Endothelial cell of umbilical vein (primary cell): ENCODE data around the gene SCP2. TPM values are rescaled to one million over a fixed set of nuclear protein-coding genes. Genes with fewer than 3 reads are reported as not detected.

Experiments
- BruUV-seq: library from RNA; stranded (reverse); fragments of 400-500 nt; replicated peaks from 2 replicates; lab custom pipeline; 2021; lab: Mats Ljungman, UMichigan
- CTCF ChIA-PET: fragments of 300-600, 350-600 bp; sonication (Branson Sonifier 250); formaldehyde crosslinking; loops from one replicate; lab custom pipeline; 2021; ENCODE audit warnings: antibody characterized with exemption, inconsistent platforms; lab: Charles Lee
- POLR2A ChIA-PET: fragments of 300-600, 350-600 bp; sonication (Branson Sonifier 250); formaldehyde crosslinking; loops from one replicate; lab custom pipeline; 2021; ENCODE audit warnings: antibody characterized with exemption, inconsistent platforms; lab: Charles Lee
- DNase-seq: peaks from one replicate; pipeline ENCODE4 v3.0.0-alpha.2; 2011; ENCODE audit warnings: low read depth, low spot score
- FAIRE-seq: peaks from 2 replicates; lab custom pipeline; 2011; peaks lifted over from hg19 to GRCh38; lab: Jason Lieb, UNC
- H2AFZ ChIP-seq: 2 replicates; pipeline ENCODE4 v1.6.0; 2012; ENCODE audit warnings: low read depth, low read length, control low read depth, inconsistent platforms
- H3K27ac ChIP-seq: 2 replicates; pipeline ENCODE4 v1.5.1; 2011; ENCODE audit warnings: low read depth, mild to moderate bottlenecking, control low read depth, low read length, moderate library complexity; ENCODE audit not compliant: insufficient read depth
- H3K27me3 ChIP-seq, 2 experiments: 2 replicates each; pipeline versions ENCODE4 v1.6.0 to v1.6.1; 2011; ENCODE audit warnings: low read length in 2 of 2, mixed read lengths in 1 of 2; ENCODE audit not compliant: control insufficient read depth in 2 of 2, insufficient read depth in 2 of 2
- H3K36me3 ChIP-seq, 2 experiments: 2 replicates in 1 of 2; 3 replicates in 1 of 2; pipeline ENCODE4 v1.5.1; 2011; ENCODE audit warnings: low read length in 2 of 2, mild to moderate bottlenecking in 1 of 2, moderate library complexity in 1 of 2; ENCODE audit not compliant: control insufficient read depth in 2 of 2, insufficient read depth in 2 of 2; ENCODE audit errors: extremely low read depth in 1 of 2
- H3K4me1 ChIP-seq: 3 replicates; pipeline ENCODE4 v1.5.1; 2011; ENCODE audit warnings: mild to moderate bottlenecking, low read length; ENCODE audit not compliant: control insufficient read depth, insufficient read depth; ENCODE audit errors: extremely low read depth
- H3K4me2 ChIP-seq: 2 replicates; pipeline ENCODE4 v1.6.1; 2011; ENCODE audit warnings: low read length, control low read depth, mixed read lengths; ENCODE audit not compliant: insufficient read depth
- H3K4me3 ChIP-seq, 3 experiments: fragments of 200-600 bp in 1 of 3; sonication (generic), shearing (Covaris generic) in 1 of 3; replicated peaks in 1 of 3; 2 replicates each; pipeline ENCODE4 v1.5.1; 2011 to 2016; ENCODE audit warnings: control low read depth in 3 of 3, low read length in 3 of 3, mild to moderate bottlenecking in 2 of 3, inconsistent platforms in 1 of 3, low read depth in 1 of 3, moderate library complexity in 1 of 3; ENCODE audit not compliant: insufficient read depth in 1 of 3
- H3K79me2 ChIP-seq: 2 replicates; pipeline ENCODE4 v1.6.0; 2012; ENCODE audit warnings: low read length, inconsistent platforms; ENCODE audit not compliant: control insufficient read depth, insufficient read depth
- H3K9ac ChIP-seq: replicated peaks from 2 replicates; pipeline ENCODE3; 2011; ENCODE audit warnings: low read length, control low read depth; ENCODE audit not compliant: insufficient read depth; ENCODE audit errors: extremely low read depth
- H3K9me1 ChIP-seq: replicated peaks from 3 replicates; pipeline ENCODE4 v1.6.0; 2011; ENCODE audit warnings: mild to moderate bottlenecking, low read length; ENCODE audit not compliant: control insufficient read depth, insufficient read depth; ENCODE audit errors: extremely low read depth
- H3K9me3 ChIP-seq: replicated peaks from 2 replicates; pipeline ENCODE4 v1.5.1; 2012; ENCODE audit warnings: low read length, inconsistent platforms; ENCODE audit not compliant: control insufficient read depth, insufficient read depth
- H4K20me1 ChIP-seq: replicated peaks from 2 replicates; pipeline ENCODE3; 2011; ENCODE audit warnings: mild to moderate bottlenecking, low read length; ENCODE audit not compliant: control insufficient read depth, insufficient read depth; ENCODE audit errors: extremely low read depth
- CTCF ChIP-seq, 2 donors: IDR thresholded peaks; 1 replicate in 1 of 2; 2 replicates in 1 of 2; pipeline ENCODE4 v1.5.1; 2011; ENCODE audit warnings: low read length in 2 of 2, mild to moderate bottlenecking in 2 of 2, moderate library complexity in 2 of 2, control low read depth in 1 of 2, inconsistent platforms in 1 of 2, low read depth in 1 of 2; ENCODE audit not compliant: insufficient read depth in 1 of 2; ENCODE audit errors: extremely low read depth in 1 of 2
- EZH2 ChIP-seq: IDR thresholded peaks from 2 replicates; pipeline ENCODE4 v1.6.1; 2012; ENCODE audit warnings: borderline replicate concordance, low read depth, mild to moderate bottlenecking, moderate library complexity, low read length, inconsistent platforms; ENCODE audit not compliant: severe bottlenecking
- FOS ChIP-seq: IDR thresholded peaks from 2 replicates; pipeline ENCODE4 v1.6.1; 2011; ENCODE audit warnings: mild to moderate bottlenecking, low read length, moderate library complexity, borderline replicate concordance; ENCODE audit not compliant: insufficient read depth
- GATA2 ChIP-seq: IDR thresholded peaks from 2 replicates; pipeline ENCODE4 v1.7.0; 2011; ENCODE audit warnings: low read depth, mild to moderate bottlenecking, moderate library complexity, mixed read lengths, low read length; ENCODE audit not compliant: insufficient read length, insufficient read depth
- JUN ChIP-seq: IDR thresholded peaks from 2 replicates; pipeline ENCODE4 v1.6.1; 2011; ENCODE audit warnings: borderline replicate concordance, low read depth; ENCODE audit not compliant: insufficient read length, insufficient read depth
- MAX ChIP-seq: IDR thresholded peaks from 2 replicates; pipeline ENCODE4 v1.6.1; 2011; ENCODE audit not compliant: insufficient read depth, insufficient read length
- MYC ChIP-seq: IDR thresholded peaks from one replicate; pipeline ENCODE4 v1.6.1; 2011; ENCODE audit warnings: mild to moderate bottlenecking, low read depth, low read length
- POLR2A ChIP-seq: IDR thresholded peaks from 2 replicates; pipeline ENCODE4 v1.6.1; 2012; ENCODE audit warnings: low read depth, mild to moderate bottlenecking, control low read depth, low read length
- POLR2AphosphoS5 ChIP-seq: IDR thresholded peaks from 2 replicates; pipeline ENCODE4 v1.6.1; 2012; ENCODE audit warnings: low read depth, mild to moderate bottlenecking, control low read depth, low read length, moderate library complexity; ENCODE audit not compliant: insufficient read depth
- dilution Hi-C: fragments of 300-500 bp; cut with MboI; formaldehyde crosslinking; loops from one replicate; pipeline ENCODE4 v1.15.0; 2019; ENCODE audit warnings: low sequenced_read_pairs; ENCODE audit not compliant: extremely low pct_ligation_motif_present
- intact Hi-C: fragments of 100-400 bp; cut with micrococcal nuclease; formaldehyde crosslinking; loops from one replicate; pipeline ENCODE4 v1.10.0; 2022
- polyA plus RNA-seq, 4 experiments: library from polyadenylated mRNA; depleted of rRNA in 3 of 4; stranded (reverse) in 3 of 4; unstranded in 1 of 4; fragments of >200 nt; gene quantifications; 2 replicates each; pipeline versions ENCODE4 v1.2.1 to v1.2.3, GENCODE V29; 2011 to 2012; ENCODE audit warnings: missing spikeins in 1 of 4
- total RNA-seq: library from RNA; stranded (reverse); gene quantifications from 2 replicates; pipeline ENCODE4 v1.2.3, GENCODE V29; 2021

The SCP2 gene
- total and polyA plus RNA-seq, 2 donors (not counting 3 experiments of a cell fraction or from before 2014, with no cell fraction given) = 42.4 to 92.7 TPM

GRCh38 chr1:53085405-53085804, 158.3 kb downstream of the SCP2 start:
- POLR2A ChIA-PET = no interaction called here
- dilution Hi-C loops (no loop called here), intact Hi-C loops (no loop called here)
- Histone ChIP-seq H3K9me1 (no peaks in the 10 kb centered on the region), H3K36me3 (no peaks in the 10 kb centered on the region), H2AFZ (no peak overlapping the region), H3K79me2 (no peaks in the 10 kb centered on the region), H3K9ac (no peak overlapping the region), H3K27me3 (no peaks in the 10 kb centered on the region), H3K4me1 (no peaks in the 10 kb centered on the region), H4K20me1 (no peaks in the 10 kb centered on the region), H3K9me3 (no peaks in the 10 kb centered on the region), H3K4me3 (no peak overlapping the region), H3K27ac (no peak overlapping the region), H3K4me2 (no peak overlapping the region)
- no TSS peak for BruUV-seq
- CTCF ChIA-PET = interaction anchor here (1.6 kb wide), 1 partner anchor 97 kb away, joined by 6 read pairs; no protein-coding TSS in a partner anchor
- DNase-seq (no peak), FAIRE-seq (no peak)
- no peak for TF ChIP-seq EZH2
- no peak for TF ChIP-seq FOS
- TF ChIP-seq POLR2A = no peak
- TF ChIP-seq CTCF (IDR thresholded peaks at IDR 0.05; ENCODE audit: extremely low read depth in 1 of 2, insufficient read depth in 1 of 2, low read depth in 1 of 2, low read length in 2 of 2) = no peak
- TF ChIP-seq GATA2 = no peak
- TF ChIP-seq POLR2AphosphoS5 = no peak
- no peak for TF ChIP-seq MAX
- no peak for TF ChIP-seq MYC
- no peak for TF ChIP-seq JUN
